ENCODE data around the gene UBXN4.

- no peak for TF ChIP-seq POLR2AphosphoS5 (IDR thresholded peaks at IDR 0.05; ENCODE audit: low read depth, low read length)
- TF ChIP-seq CTCF (IDR thresholded peaks at IDR 0.05), result no peak
- TF ChIP-seq REST (IDR thresholded peaks at IDR 0.05; ENCODE audit: insufficient read depth in 1 of 2, low read depth in 2 of 2, low read length in 1 of 2), result no peak
- TF ChIP-seq SIN3A (IDR thresholded peaks at IDR 0.05; ENCODE audit: borderline replicate concordance, insufficient read depth, low read depth, low read length), result no peak
Measured at GRCh38 chr2:135698838-135699237, 42.8 kb upstream of the UBXN4 start.

Measured in Panc1 (cell line).